Stimulated activated CD4-positive, alpha-beta T cell treated with anti-CD3 and anti-CD28 coated beads, TNF-alpha, amount 100 ng/mL, for 4 hours (primary cell): Measurements from ENCODE around the gene PKIG.
"Not testable (repeated sequence)": the region's sequence is repeated elsewhere in the genome, so short reads cannot be mapped to it uniquely, and the experiment has no call there.

ENCODE experiments used
- DNase-seq, 3 experiments: peaks; one replicate each; pipeline ENCODE4 v3.0.0-alpha.2; 2020; ENCODE audit warnings: low read depth in 3 of 3

PKIG gene

DNA sequence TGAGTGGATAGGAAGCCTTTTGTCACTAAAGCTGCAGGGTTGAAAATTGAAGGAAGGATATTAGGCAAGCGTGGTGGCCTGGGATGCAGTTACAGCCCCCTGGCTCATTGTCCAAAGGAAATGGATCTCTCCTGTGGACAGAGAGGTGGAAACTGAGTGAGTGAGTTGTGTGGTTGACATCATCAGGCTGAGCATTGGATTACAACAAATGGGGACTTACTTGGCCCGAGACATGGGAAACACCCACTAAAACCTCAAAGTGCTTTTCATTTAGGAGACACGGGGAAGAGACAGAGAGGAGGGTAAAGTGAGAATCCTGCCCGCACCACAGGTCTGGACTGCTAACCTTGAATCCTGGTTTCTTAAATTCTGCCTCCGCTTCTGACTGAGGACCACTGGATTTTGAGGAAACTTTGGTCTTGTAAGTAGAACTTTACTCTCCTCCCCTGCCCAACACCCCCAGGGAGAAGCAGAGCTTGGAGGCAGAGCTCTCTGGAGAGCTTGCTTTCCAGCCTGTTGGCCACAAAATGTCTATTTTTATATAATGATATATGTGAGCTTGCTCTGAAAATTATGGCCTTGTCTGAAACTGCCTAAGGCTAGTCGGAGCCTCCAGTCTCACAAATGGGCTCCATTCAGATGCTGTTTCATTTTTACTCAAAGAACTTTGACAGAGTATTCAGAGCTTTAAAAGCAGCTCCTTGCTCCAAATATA lies at the start of gene PKIG:
Gene PKIG, plus strand, starts transcription at position 269 of the 715 bp plus-strand sequence. CDS start 31,978 bp downstream, outside the sequence.
- no peak for DNase-seq

GRCh38 chr20:44532981-44533331 lies 49.4 kb upstream of the PKIG start:
- no peak for DNase-seq

GRCh38 chr20:44533928-44534327 lies 48.5 kb upstream of the PKIG start:
- DNase-seq, result no peak

DNA sequence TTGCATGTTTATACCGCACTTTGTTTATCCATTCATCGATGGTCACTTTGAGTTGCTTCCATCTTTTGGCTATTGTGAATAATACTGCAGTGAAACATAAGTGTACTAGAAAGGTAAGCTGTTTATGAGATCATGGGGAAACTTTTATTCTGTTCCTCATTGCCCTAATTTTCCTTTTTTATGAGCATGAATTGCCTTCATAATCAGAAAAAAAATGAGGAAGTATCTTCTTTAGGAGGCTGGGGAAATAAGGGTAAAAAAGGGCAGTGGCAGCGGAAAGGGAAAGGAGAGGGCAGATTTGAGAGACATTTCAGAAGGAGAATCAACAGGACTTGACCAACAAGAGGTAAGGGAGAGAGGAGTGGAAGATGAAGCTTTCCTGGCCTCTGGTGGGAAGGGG lies 46.2 kb upstream of the PKIG start:
- no peak for DNase-seq

DNA sequence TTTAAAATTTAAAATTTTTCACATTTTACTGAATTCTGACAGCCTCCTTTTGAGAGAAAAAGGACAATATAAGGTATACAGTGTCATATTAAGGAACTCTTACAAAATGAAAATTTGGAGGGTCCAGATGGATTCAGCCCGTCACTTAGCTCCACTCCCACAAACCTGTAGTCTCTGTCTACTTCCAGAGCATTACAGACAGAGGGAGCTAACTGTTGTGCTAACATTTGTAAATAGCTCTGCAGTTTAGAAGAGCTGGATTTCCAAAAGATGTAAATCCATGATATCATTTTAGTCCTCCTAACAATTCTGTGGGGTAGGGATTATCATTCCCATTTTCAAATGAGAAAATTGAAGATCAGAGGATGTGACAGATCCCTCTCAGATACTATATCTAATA lies 44.4 kb upstream of the PKIG start:
- DNase-seq, result no peak

DNA sequence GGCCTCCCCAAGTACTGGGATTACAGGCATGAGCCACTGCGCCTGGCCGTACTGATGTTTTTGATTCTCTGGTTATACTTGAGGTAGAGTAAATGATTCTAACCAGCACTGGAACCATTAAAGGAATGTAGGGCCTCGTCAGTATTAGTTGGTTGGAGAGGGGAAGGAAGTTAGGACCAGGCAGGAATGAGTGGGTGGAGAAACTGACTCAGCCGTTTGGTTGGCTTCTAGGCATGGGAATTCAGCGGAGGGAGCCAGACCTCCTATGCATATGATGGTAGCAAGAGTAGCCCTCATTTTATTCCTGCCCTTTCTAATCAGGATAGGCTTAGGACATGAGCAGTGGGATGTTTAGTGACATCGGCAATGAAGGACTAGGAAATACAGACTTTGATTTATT lies 41.5 kb upstream of the PKIG start:
- DNase-seq, result no peak

DNA sequence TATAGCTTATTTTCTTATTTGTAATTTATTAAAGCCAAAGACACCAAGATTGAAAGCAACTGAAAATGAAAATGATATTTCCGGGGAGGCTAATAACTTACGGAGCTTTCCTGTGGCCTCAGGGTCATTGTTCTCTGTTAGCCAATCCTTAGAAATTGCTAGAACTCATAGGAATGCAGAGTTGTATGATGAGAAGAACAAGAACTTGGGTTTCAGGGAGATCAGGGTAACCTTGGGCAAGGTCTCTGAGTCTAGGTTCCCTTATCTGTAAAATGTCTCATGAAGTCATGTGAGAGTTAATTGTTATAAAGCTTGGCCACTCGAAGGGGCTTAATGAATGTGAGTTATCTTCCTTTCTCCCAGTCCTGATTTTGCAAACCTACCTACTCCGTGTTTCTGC lies 40.4 kb upstream of the PKIG start:
- DNase-seq, result no peak

DNA sequence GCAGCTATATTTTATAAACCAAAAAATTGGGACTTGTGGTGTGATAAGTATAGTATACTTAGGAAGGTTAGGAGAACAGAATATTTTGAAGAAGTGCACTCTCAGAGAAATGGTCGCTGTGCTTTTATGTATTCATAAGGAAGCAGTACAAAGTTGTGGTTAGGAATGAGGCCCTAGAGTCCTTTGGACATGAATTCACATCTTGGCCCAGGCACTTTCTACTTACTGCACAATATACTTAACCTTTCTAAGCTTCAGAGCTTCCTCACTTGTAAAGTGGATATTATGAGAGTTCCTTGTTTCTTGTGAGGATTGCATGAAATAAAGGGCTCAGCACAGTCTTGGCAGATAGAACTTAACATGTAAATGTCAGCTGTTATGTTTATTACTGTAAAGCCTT lies 39.5 kb upstream of the PKIG start:
- DNase-seq, result no peak

- no peak for DNase-seq
These were observed 39.0 kb upstream of the PKIG start for GRCh38 chr20:44543358-44543757.

GRCh38 chr20:44544263-44544662 lies 38.1 kb upstream of the PKIG start:
- no peak for DNase-seq

- no peak for DNase-seq
These were observed 35.0 kb upstream of the PKIG start for GRCh38 chr20:44547419-44547818.

DNA sequence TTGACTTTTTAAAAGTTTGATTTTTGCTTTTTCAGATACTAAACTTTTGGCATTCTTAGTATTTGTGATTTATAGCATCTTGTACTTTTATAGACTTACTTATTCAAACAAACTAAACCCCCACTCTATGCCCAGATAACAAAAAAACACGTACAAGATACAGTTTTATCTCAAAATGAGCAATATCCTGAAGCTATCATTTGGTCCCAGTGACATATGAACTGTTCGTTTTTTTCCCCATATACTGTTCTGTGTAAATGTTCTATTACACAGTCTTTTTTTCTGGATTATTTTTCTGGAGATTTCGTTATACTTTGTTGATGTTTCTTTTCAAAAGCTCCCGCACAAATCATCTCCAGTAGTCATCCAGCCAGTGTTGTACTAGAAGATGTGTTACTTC lies 33.3 kb upstream of the PKIG start:
- no peak for DNase-seq

DNA sequence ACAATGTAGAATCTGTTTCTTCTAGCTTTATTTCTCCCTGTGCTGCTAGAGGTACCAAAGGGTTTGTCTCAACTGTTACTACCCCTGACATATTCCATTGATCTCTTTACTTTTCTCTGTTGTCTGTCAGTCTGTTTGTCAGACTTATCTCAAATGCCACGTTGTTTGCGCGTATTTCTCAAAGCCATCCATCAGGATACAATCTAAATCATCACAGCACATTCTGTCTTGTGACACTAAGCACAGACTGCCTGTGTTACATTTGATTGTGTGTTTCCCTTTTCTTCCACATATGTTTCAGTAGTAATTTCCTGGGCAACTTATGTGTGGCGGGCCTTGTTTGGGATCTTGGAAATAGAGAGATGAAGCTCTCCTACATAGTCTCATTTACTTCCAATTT lies 30.3 kb upstream of the PKIG start:
- no peak for DNase-seq

DNA sequence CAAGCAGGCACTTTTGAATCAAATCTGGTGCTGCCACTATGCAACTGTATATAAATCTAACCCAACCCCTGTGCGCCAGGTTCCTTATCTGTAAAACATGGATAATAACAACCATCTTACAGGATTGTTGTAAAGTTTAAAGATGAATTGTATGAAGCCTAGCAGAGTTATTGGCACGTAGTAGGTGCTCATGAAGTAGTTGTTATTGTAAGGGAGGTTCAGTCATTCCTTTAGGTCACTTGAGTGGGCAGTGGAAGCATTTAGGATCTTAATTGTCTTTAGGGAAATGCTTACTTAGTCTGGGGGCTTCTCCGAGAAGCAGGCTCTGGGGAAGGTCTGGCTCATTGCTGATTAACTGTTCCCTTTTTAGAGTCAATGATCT lies 29.8 kb upstream of the PKIG start:
- no peak for DNase-seq

- DNase-seq, result no peak
These were observed 29.1 kb upstream of the PKIG start for GRCh38 chr20:44552950-44553908.

DNA sequence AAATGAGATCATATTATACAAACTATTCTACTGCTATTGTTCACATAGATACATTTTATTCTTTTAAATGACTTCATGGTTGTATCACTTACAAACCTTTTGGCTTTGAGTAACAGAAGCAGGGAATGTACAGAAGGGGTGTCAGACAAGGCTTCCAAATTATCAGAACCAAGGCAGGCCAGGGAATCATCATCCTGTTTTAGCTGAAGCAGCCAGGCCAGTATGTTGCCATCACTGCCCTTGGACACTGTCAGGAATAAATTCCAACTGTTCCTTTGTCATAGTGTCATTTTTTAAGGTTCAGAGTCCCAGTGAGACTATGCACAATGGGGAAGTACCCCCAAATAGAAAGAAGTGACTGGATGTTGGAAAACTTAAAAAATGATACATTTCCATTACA lies 23.1 kb upstream of the PKIG start:
- DNase-seq, result no peak

DNA sequence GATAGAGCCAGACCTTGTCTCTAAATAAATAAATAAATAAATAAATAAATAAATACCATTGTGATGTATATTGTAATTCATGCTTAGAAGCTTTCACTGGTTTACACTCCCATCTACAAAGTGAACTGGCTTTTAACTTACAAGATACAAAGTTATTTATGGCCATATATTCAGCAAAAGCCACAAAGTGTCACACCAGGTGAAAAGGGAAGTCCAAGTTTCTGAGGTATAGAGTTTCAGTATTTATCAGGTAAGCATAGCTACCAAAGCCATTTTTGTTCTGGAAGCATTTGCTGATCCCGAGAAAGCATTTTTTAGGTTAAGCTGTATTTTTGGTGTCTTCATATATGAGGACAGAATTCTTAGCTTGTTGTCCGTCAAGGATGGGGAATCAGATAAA lies 22.1 kb upstream of the PKIG start:
- DNase-seq, result no peak

- not testable (repeated sequence) for DNase-seq
These were observed 21.6 kb upstream of the PKIG start for GRCh38 chr20:44560818-44561217.

DNA sequence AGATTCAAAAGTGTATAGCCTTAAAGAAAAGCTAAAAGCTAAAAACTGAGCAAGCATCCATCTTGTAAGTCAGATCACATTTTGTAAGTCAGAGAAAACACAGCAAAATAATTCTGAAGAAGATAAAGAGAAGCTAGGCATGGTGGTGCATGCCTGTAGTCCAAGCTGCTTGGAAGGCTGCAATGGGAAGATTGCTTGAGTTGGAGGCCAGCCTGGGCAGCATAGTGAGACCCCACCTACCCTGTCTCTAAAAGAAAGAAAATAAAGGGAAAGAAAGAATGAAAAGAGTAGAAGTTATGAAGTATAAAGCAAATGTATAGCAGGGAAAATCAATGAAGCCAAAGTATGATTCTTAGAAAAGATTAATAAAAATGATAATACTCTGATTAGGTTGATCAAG lies 20.5 kb upstream of the PKIG start:
- no peak for DNase-seq

- no peak for DNase-seq
These were observed 16.4 kb upstream of the PKIG start for GRCh38 chr20:44566018-44566417.

- DNase-seq, result no peak
These were observed 15.6 kb upstream of the PKIG start for GRCh38 chr20:44566811-44567210.

DNA sequence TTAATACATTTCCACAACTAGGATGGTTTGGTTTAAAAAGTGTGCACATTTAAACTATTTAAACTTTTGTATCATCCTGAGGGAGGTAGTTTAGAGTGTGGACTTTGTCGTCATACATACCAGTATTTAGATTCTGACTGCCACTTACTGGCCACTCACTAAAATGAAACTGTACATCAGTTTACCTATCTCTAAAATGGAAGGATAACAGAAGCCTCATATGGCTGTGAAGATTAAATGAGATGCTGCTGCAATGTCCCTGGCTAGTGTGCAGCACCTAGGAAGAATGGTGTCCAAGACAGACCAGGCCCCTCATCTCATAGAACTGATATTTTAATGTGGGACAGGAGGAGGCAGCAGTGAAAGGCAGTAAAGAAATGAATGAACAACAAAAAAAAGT lies 12.0 kb upstream of the PKIG start:
- DNase-seq, result no peak

DNA sequence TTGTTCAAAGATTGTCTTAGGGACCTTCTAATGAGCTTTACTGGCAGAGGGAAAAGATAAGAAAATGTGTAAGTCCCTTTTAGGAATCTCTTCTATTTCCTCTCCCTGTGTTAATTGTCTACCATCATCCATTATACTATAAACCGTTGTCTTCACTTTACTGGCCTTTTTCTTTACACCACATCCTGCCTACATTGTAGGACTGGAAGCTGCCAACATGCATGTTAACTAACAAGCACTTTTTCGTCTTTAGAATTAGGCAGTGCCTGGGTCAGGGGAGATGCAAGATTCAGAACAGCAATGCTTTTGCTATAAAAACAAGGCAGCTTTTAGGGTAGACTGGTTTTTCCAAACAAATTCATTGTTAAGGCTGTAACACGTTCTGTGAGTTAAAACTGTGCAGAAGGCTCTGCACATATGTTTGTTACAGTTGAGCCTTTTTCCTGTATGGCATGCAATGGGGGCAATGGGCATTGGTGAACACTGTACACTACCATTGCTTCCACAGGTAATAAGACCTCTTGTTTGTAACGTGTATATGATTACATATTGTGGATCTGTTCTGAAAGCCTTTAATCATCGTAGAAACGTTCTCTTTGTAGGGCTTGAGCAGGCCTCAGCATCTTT lies 10.9 kb upstream of the PKIG start:
- DNase-seq, result no peak
